Spleen (tissue), 11 donors: ENCODE data around the gene ETV1. TPM values are rescaled to one million over a fixed set of nuclear protein-coding genes. Genes with fewer than 3 reads are reported as not detected.

Source experiments
- DNase-seq: peaks from one replicate; pipeline ENCODE4 v3.0.0-alpha.2; 2020
- H3K27ac ChIP-seq, 8 donors: fragments of 200-600 bp; sonication (generic) in 7 of 8; 1 replicate in 4 of 8; 2 replicates in 4 of 8; pipeline versions ENCODE4 v1.5.0 to v1.8.0; 2016 to 2021; ENCODE audit warnings: inconsistent platforms in 4 of 8, mild to moderate bottlenecking in 4 of 8, moderate library complexity in 1 of 8
- H3K27me3 ChIP-seq, 7 donors: fragments of 200-600 bp; sonication (generic) in 6 of 7; replicated peaks in 1 of 7; 1 replicate in 4 of 7; 2 replicates in 3 of 7; pipeline versions ENCODE4 v1.5.0 to v1.8.0; 2016 to 2021; ENCODE audit warnings: inconsistent platforms in 3 of 7, mild to moderate bottlenecking in 1 of 7
- H3K36me3 ChIP-seq, 6 donors: fragments of 200-600 bp; sonication (generic) in 5 of 6; 1 replicate in 4 of 6; 2 replicates in 2 of 6; pipeline versions ENCODE4 v1.5.0 to v1.8.0; 2016 to 2021; ENCODE audit warnings: inconsistent platforms in 2 of 6
- H3K4me1 ChIP-seq, 6 donors: fragments of 200-600 bp; sonication (generic) in 5 of 6; 1 replicate in 3 of 6; 2 replicates in 3 of 6; pipeline versions ENCODE4 v1.5.0 to v1.8.0; 2016 to 2021; ENCODE audit warnings: inconsistent platforms in 3 of 6
- H3K4me3 ChIP-seq, 8 donors: fragments of 200-600 bp; sonication (generic) in 7 of 8; 1 replicate in 4 of 8; 2 replicates in 4 of 8; pipeline versions ENCODE4 v1.5.0 to v1.8.0; 2016 to 2021; ENCODE audit warnings: inconsistent platforms in 4 of 8, mild to moderate bottlenecking in 4 of 8, moderate library complexity in 2 of 8
- H3K9me3 ChIP-seq, 8 donors: fragments of 200-600 bp; sonication (generic) in 7 of 8; 1 replicate in 4 of 8; 2 replicates in 4 of 8; pipeline versions ENCODE4 v1.5.0 to v1.8.0; 2016 to 2021; ENCODE audit warnings: inconsistent platforms in 4 of 8
- POLR2A ChIP-seq, 3 donors: fragments of 450-650 bp; IDR thresholded peaks; one replicate each; pipeline ENCODE4 v1.5.1; 2017; ENCODE audit warnings: antibody characterized with exemption in 3 of 3, mild to moderate bottlenecking in 1 of 3
- POLR2AphosphoS5 ChIP-seq, 3 donors: sonication (generic); formaldehyde crosslinking; IDR thresholded peaks; one replicate each; pipeline ENCODE4 v1.5.1; 2017; ENCODE audit warnings: antibody characterized with exemption in 3 of 3
- WGBS, 5 donors: extraction: QIAGEN DNeasy Blood & Tissue Kit in 3 of 5; methylation state at CpG; one replicate each; pipeline versions ENCODE4 v1.1.5 to v1.1.7; 2013 to 2018; 5-methylcytosine and 5-hydroxymethylcytosine counted together
- intact Hi-C: fragments of 100-400 bp; cut with DNase I; formaldehyde crosslinking; loops from one replicate; pipeline ENCODE4 v1.15.0; 2023; ENCODE audit warnings: low total_unique reads
- polyA plus RNA-seq, 3 donors: library from polyadenylated mRNA; stranded (reverse); fragments of 200-250 nt; gene quantifications; one replicate each; pipeline ENCODE4 v1.2.1, GENCODE V29; 2013
- total RNA-seq, 7 donors: library from RNA; depleted of rRNA in 3 of 7; stranded (reverse); fragments of >200 nt in 3 of 7; fragmentation: NEBNext Ultra II Directional in 4 of 7; extraction: Animal tissue kit (Norgen Biotek cat#: 25700) in 4 of 7; gene quantifications; one replicate each; pipeline versions ENCODE4 v1.1.0 to v1.2.1, GENCODE V29; 2016 to 2021
- TF ChIP-seq, protein P1 (sequence below), 11 experiments: fragments of 200-600 bp in 7 of 11; fragments of 450-650 bp in 4 of 11; sonication (generic) in 4 of 11; IDR thresholded peaks in 8 of 11; conservative IDR thresholded peaks in 3 of 11; 1 replicate in 7 of 11; 2 replicates in 4 of 11; pipeline versions ENCODE4 v1.4.0 to v1.8.0; 2016 to 2021; ENCODE audit warnings: antibody characterized with exemption in 11 of 11, inconsistent platforms in 4 of 11, mild to moderate bottlenecking in 1 of 11
- donor health status: healthy with polysubstance abuse.
- donor health status: DM: no; HTN: no; CAD: no; lungs with moderate emphysema.
- donor health status: DM: no; HTN: no; CAD: no.
- donor health status: Bipolar disorder and iron deficiency.
- donor health status: healthy.
- donor health status: DM: no; HTN: no; CAD: no.
- donor health status: DM: yes; HTN: yes; CAD: no.

ETV1 gene
- total and polyA plus RNA-seq, 10 donors, result 1.5 to 20.0 (median 7.2) TPM

DNA sequence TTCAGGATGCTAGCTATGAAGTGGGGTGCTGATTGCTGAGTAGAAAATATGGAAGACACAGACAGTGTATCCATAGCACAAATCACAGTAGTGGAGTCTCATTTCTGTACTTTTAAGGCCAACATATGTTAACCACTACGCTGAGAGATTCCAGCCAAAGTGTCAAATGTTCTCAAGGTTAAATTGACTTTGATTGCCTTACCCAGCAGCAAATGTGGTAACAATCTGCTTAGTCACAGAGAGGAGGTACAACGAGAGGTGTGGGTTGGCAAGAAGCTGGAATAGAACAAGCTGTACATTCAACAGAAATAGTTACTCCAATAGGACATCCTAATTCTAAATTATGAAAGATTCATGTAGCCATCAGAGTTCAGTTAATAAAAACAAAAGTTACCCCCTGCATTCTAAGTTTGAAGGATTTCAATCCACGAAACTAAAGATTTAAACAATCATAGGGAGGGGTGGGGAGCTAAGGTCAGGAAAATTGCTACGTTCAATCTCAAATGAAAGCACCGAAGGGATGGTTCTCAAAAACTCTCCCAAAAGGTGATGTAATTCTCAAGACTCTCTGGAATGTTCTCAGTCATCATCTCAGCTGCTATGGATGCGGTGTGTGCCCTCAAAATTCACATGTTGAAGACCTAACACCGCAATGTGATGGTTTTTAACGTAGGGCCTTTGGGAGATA is 137.0 kb downstream of the ETV1 start:
- Histone ChIP-seq H3K27me3 (no peaks in the 10 kb centered on the region), H3K9me3 (no peaks in the 10 kb centered on the region), H3K4me3 (no peak overlapping the region), H3K4me1 (peaks cover 0 to 18% (median 0%) of the 10 kb centered on the region in 6 donors), H3K27ac (no peak overlapping the region), H3K36me3 (no peaks in the 10 kb centered on the region)
- intact Hi-C loops, result no loop called here
- WGBS, 5 donors, result 77 to 85% (median 82%) methylated on average over 8 of the region's 8 CpGs
- no peak for DNase-seq
- TF ChIP-seq POLR2A (IDR thresholded peaks at IDR 0.05), result no peak
- no peak for TF ChIP-seq POLR2AphosphoS5 (IDR thresholded peaks at IDR 0.05)

DNA sequence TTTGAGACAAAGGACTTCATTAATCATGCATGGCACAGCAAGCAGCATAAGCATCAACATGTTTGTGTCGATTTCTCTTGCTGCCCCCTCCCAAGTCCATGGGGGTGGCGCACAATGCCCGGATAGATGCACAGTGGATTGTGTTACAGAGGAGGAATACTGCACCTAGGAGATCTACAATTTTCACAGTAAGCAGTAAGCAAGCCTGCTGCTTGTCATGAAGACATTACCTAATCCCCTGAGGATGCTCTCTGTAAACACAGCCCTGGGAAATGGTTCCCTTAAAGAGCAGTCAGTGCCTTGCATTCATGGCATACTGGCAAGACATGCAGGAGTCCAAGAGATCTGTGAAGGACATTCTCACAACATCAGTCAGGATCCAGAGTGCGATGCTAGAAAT is 137.7 kb downstream of the ETV1 start:
- no peaks in the 10 kb centered on the region for H3K9me3 ChIP-seq
- no peak for TF ChIP-seq POLR2AphosphoS5 (IDR thresholded peaks at IDR 0.05)
- 75 to 94% (median 86%) methylated on average over 4 of the region's 4 CpGs for WGBS, 5 donors
- DNase-seq, result no peak
- intact Hi-C loops, result no loop called here
- H3K36me3 ChIP-seq, result no peaks in the 10 kb centered on the region
- peaks cover 0 to 18% (median 0%) of the 10 kb centered on the region in 6 donors for H3K4me1 ChIP-seq
- H3K27me3 ChIP-seq, result no peaks in the 10 kb centered on the region
- no peak overlapping the region for H3K4me3 ChIP-seq
- H3K27ac ChIP-seq, result no peak overlapping the region

DNA sequence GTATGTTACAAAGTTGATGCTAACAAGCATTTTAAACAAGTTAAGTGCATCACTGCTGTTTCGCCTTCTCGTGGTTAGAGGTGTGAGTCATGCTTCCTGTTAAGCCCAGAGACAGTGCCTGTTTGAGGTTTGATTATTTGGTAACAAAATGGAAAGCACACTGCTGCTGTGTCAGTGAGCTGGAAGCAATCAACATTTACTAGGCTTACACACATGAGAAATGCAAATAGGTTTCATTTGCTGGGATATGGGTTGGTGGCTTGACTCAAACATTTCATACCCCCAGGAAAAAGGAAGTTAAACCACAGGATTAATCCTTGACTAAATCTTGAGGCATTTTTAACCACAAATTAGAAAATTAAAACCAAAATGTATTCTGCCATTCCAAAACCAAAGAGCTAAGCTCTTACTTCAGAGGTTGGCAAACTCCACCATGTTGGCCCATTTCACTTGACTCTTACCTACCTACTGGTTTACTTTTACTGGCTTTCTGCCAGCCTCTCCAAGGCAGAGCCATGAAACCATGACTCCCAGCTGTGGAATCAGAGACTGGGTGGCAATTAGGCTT is 139.2 kb downstream of the ETV1 start:
- DNase-seq, result no peak
- TF ChIP-seq POLR2AphosphoS5 (IDR thresholded peaks at IDR 0.05) (peak in 1 of 3 donors; percentile 14), POLR2A (IDR thresholded peaks at IDR 0.05) (no peak)
- TF ChIP-seq, protein P1, sequence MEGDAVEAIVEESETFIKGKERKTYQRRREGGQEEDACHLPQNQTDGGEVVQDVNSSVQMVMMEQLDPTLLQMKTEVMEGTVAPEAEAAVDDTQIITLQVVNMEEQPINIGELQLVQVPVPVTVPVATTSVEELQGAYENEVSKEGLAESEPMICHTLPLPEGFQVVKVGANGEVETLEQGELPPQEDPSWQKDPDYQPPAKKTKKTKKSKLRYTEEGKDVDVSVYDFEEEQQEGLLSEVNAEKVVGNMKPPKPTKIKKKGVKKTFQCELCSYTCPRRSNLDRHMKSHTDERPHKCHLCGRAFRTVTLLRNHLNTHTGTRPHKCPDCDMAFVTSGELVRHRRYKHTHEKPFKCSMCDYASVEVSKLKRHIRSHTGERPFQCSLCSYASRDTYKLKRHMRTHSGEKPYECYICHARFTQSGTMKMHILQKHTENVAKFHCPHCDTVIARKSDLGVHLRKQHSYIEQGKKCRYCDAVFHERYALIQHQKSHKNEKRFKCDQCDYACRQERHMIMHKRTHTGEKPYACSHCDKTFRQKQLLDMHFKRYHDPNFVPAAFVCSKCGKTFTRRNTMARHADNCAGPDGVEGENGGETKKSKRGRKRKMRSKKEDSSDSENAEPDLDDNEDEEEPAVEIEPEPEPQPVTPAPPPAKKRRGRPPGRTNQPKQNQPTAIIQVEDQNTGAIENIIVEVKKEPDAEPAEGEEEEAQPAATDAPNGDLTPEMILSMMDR (IDR thresholded peaks at IDR 0.05 in 8 of 11, conservative IDR thresholded peaks at IDR 0.05 in 3 of 11), result no peak
- intact Hi-C loops, result no loop called here
- no peaks in the 10 kb centered on the region for H3K36me3 ChIP-seq
- H3K9me3 ChIP-seq, result no peaks in the 10 kb centered on the region
- no peak overlapping the region for H3K4me3 ChIP-seq
- no peaks in the 10 kb centered on the region for H3K27me3 ChIP-seq
- 5 to 13% (median 9%) methylated on average over 2 of the region's 2 CpGs for WGBS, 5 donors
- peaks cover 0 to 18% (median 0%) of the 10 kb centered on the region in 6 donors for H3K4me1 ChIP-seq
- H3K27ac ChIP-seq, result peak overlapping the region in 5 of 8 donors; percentile 3 to 68 (median 38)

DNA sequence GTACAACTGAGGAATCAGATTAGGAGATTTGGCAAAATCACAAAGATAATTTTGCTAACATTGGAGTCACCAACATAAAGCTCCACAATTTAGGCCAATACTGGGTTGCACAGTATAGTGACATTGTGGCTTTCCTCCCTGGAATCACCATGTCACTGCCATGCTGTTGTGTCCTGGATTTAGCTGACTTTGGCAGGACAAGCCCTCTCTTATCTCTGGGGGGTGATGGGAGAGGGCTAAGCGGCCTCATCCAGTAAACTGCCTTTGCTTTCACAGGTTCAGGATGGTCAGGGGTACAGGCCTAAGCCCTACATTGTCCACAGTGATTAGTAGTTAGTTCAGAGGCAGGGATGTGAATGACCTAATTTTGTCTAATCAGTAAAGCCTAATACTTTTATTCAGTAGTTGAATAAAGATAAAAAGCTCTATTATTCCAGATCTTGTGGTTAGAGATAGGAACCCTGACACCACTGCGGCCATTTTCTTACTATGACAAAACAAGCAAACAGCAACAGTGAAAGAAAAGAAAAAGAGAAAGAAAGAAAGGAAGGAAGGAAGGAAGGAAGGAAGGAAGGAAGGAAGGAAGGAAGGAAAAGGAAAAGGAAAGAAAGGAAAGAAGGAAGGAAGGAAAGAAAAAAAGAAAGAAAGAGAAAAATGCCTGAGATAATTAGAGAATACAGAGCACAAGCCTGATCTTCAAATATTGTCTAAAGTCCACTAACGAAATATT is 140.1 kb downstream of the ETV1 start:
- no peaks in the 10 kb centered on the region for H3K9me3 ChIP-seq
- no peak for DNase-seq
- WGBS, 5 donors, result 76 to 91% (median 84%) methylated on average over 3 of the region's 3 CpGs
- TF ChIP-seq POLR2A (IDR thresholded peaks at IDR 0.05) (no peak), POLR2AphosphoS5 (IDR thresholded peaks at IDR 0.05) (no peak)
- TF ChIP-seq, protein P1 (IDR thresholded peaks at IDR 0.05 in 8 of 11, conservative IDR thresholded peaks at IDR 0.05 in 3 of 11), result no peak
- peak overlapping the region in 4 of 8 donors; percentile 38 to 68 (median 44) for H3K27ac ChIP-seq
- intact Hi-C loops, result no loop called here
- H3K4me3 ChIP-seq, result no peak overlapping the region
- no peaks in the 10 kb centered on the region for H3K36me3 ChIP-seq
- H3K27me3 ChIP-seq, result no peaks in the 10 kb centered on the region
- H3K4me1 ChIP-seq, result peaks cover 0 to 18% (median 0%) of the 10 kb centered on the region in 6 donors

DNA sequence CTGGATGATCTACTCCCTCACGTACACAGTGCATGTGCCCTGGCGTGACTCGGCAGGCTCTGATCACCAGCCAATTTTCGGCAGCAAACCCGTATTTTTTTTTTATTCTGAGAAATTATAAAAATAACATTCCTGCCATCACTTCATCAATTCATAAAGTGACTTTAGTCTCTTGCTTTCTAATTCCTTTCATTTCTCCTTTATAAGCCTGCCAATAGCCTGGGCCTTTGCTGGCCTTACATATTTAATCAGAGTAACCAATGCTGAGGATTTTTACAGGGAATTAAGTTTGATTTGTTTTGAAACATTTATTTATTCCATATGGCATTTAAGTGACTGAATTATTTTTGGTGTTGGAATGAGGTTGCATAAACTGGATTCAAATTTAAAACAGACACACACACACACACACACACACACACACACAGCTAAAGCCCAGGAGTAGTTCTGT is 140.8 kb downstream of the ETV1 start:
- WGBS, 5 donors, result 81 to 88% (median 85%) methylated on average over 5 of the region's 5 CpGs

More for the DNA sequence above, 140.8 kb downstream of the ETV1 start:
- no peaks in the 10 kb centered on the region for H3K27me3 ChIP-seq
- H3K4me1 ChIP-seq, result peaks cover 0 to 18% (median 0%) of the 10 kb centered on the region in 6 donors
- TF ChIP-seq POLR2AphosphoS5 (IDR thresholded peaks at IDR 0.05) (no peak), POLR2A (IDR thresholded peaks at IDR 0.05) (no peak)
- TF ChIP-seq, protein P1 (IDR thresholded peaks at IDR 0.05 in 8 of 11, conservative IDR thresholded peaks at IDR 0.05 in 3 of 11), result no peak
- H3K9me3 ChIP-seq, result no peaks in the 10 kb centered on the region
- no peaks in the 10 kb centered on the region for H3K36me3 ChIP-seq
- no peak overlapping the region for H3K4me3 ChIP-seq
- DNase-seq, result no peak
- intact Hi-C loops, result no loop called here
- H3K27ac ChIP-seq, result no peak overlapping the region
